GM18505 (cell line): Measurements from ENCODE around the gene TMEFF1.

ENCODE experiments used
- ATAC-seq: cut with Tn5 transposase; IDR thresholded peaks from one replicate; pipeline ENCODE4 v1.9.1; 2021; ENCODE audit not compliant: unreplicated experiment
- POLR2A ChIP-seq: IDR thresholded peaks from 4 replicates; pipeline ENCODE4 v1.6.1; 2011; ENCODE audit warnings: borderline replicate concordance; ENCODE audit not compliant: insufficient read depth, insufficient read length; ENCODE audit errors: extremely low read depth

Gene TMEFF1

DNA sequence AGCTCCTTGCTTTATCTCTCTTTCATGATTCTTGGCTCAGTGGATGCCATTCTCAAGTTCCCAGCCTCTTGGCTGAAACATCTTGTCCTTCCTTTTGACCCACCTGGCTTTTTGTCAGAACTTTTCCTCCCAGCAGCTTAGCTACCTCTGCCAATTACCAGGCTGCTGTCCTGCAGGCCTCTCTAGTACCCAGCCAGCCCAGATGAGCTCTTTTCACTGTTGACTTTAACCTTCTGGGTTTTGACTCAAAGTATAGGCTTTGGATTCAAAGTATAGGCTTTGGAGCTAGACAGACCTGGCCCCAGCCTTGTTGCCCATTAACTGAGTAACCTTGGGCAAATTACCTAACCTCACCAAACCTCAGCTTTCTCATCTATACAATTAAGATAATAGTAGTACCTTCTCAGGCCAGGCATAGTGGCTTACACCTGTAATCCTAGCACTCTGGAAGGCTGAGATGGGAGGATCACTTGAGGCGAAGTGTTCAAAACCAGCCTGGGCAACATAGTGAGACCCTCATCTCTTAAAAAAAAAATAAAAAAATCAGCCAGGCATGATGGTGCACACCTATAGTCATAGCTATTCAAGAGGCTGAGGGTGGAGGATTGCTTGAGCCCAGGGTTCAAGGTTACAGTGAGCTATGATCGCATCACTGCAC is 6.6 kb upstream of the TMEFF1 start:
- TF ChIP-seq POLR2A = no peak
- no peak for ATAC-seq

- ATAC-seq = no peak
- TF ChIP-seq POLR2A = no peak
Observed at GRCh38 chr9:100466829-100467221, 6.1 kb upstream of the TMEFF1 start.

DNA sequence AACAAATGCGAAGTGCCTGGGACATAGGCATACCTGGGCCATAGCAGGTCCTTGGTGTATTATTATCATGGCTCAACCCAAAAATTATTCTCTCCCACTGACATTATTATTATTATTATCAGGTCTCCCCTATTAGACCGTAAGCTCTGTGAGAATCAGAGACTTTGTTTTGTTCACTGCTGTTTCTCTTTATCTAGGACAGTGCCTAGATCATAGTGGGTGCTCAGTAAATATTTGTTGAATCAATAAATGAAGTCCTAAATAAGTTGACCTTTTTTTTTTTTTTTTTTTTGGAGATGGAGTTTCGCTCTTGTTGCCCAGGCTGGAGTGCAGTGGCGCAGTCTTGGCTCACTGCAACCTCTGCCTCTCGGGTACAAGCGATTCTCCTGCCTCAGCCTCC is 4.9 kb upstream of the TMEFF1 start:
- ATAC-seq = no peak

GRCh38 chr9:100472268-100472667 is 681 bp upstream of the TMEFF1 start:
- TF ChIP-seq POLR2A = no peak

More for the DNA sequence above, 4.9 kb upstream of the TMEFF1 start:
- TF ChIP-seq POLR2A = no peak

GRCh38 chr9:100473276-100474081 is 530 bp downstream of the TMEFF1 start:
- ATAC-seq = peak; percentile 68
- no peak for TF ChIP-seq POLR2A

More at GRCh38 chr9:100472268-100472667, 681 bp upstream of the TMEFF1 start:
- no peak for ATAC-seq

GRCh38 chr9:100474082-100474923 is 1.4 kb downstream of the TMEFF1 start:
- TF ChIP-seq POLR2A = no peak
- ATAC-seq = no peak

DNA sequence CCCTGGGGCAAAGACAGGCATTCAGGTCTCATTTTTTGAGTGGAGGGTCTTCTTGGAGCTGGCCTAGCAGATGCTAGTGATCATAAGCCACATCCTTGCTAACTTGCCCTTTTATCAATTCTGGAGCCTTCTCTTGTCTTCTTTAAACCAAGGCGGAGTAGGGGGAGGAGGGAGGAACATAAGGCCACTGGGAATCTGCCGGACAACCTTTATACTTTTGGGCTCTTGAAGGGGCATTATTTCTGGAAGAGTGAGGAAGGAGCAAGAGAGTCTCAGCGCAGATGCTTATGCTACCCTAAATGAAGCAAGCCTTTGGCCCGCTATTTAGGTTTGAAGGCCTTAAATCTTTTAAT is 2.0 kb downstream of the TMEFF1 start:
- no peak for TF ChIP-seq POLR2A
- no peak for ATAC-seq

GRCh38 chr9:100477241-100477640 is 4.3 kb downstream of the TMEFF1 start:
- no peak for TF ChIP-seq POLR2A
- no peak for ATAC-seq

DNA sequence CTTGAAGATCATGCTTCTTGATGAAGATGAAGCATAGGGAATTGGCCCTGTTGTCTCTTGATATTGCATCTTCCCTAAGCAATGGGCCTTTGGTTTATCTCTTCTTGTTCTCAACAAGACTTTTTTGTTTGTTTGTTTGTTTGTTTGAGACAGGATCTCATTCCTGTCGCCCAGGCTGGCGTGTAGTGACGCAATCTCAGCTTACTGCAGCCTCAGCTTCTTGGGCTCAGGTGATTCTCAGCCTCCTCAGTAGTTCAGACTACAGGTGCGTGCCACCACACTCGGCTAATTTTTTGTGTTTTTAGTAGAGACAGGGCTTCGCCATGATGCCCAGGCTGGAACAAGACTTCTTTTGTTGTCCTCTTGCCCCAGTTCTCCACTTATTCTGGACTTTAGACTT is 5.2 kb downstream of the TMEFF1 start:
- TF ChIP-seq POLR2A = no peak
- no peak for ATAC-seq

- no peak for ATAC-seq
- no peak for TF ChIP-seq POLR2A
Observed at GRCh38 chr9:100479820-100480219, 6.9 kb downstream of the TMEFF1 start.

GRCh38 chr9:100485196-100485595 is 12.2 kb downstream of the TMEFF1 start:
- no peak for TF ChIP-seq POLR2A
- no peak for ATAC-seq

DNA sequence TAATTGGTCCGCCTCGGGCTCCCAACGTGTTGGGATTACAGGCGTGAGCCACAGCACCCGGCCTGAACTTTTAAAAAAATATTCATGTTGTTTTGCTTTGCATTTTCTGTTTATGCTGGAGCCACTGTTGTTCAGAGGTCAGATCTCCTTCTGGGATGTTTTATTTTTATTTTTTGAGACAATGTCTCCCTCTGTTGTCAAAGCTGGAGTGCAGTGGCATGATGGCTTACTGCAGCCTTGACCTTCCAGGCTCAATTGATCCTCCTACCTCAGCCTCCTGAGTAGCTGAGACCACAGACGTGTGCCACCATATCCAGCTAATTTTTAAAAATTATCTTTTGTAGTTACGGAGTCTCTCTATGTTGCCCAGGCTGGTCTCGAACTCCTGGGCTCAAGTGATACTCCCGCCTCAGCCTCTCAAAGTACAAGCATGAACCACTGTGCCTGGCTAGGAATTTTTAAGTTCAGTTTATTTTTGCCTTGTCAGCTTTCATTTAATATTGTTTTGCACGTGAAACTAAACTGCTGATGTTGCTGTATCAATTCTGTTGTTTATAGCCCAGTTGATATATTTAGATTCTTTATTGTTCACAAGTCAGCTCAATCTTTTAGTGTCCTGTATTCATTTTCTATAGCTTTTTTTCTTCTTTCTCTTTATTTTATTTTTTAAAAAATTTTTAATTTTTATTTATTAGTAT is 13.7 kb downstream of the TMEFF1 start:
- ATAC-seq = no peak

DNA sequence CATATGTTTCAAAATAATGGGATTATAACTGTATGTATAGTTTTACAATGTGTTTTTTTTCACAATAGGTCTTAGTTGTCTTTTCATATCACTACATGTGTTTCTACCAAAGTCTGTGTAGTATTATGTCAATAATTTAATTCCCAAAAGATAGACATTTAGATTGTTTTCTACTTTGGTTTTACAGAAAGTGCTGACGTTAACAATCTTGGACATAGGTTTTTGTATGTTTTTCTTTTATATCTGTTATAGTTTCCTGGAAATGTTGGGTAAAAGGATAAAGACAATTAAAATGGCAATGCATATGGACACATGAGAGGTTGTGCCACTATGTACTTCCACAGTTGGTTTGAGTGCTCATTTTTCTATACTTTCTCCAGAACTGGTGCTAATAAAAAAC is 15.2 kb downstream of the TMEFF1 start:
- TF ChIP-seq POLR2A = no peak
- no peak for ATAC-seq

More for the DNA sequence above, 13.7 kb downstream of the TMEFF1 start:
- no peak for TF ChIP-seq POLR2A
